Endodermal cell (in vitro differentiated cells): ENCODE results near the gene SSU72. TPM values are rescaled to one million over a fixed set of nuclear protein-coding genes. Genes with fewer than 3 reads are reported as not detected.

Experiments used
- DNase-seq: peaks from one replicate; pipeline ENCODE4 v3.0.0-alpha.2; 2017
- H3K27ac ChIP-seq: 2 replicates; pipeline ENCODE4 v1.5.1; 2013; ENCODE audit warnings: mild to moderate bottlenecking, low read depth, low read length, moderate library complexity
- H3K27me3 ChIP-seq: 2 replicates; pipeline ENCODE4 v1.6.1; 2013; ENCODE audit warnings: mild to moderate bottlenecking, low read length, moderate library complexity; ENCODE audit not compliant: insufficient read depth, control insufficient read depth, poor library complexity, severe bottlenecking
- H3K36me3 ChIP-seq: 2 replicates; pipeline ENCODE4 v1.7.0; 2013; ENCODE audit warnings: mild to moderate bottlenecking, low read length, moderate library complexity; ENCODE audit not compliant: control insufficient read depth, insufficient read depth
- H3K4me1 ChIP-seq: one replicate; pipeline ENCODE4 v1.7.0; 2013; ENCODE audit warnings: low read length; ENCODE audit not compliant: control insufficient read depth, insufficient read depth
- H3K4me3 ChIP-seq: 2 replicates; pipeline ENCODE4 v1.5.1; 2013; ENCODE audit warnings: mild to moderate bottlenecking, low read length, moderate library complexity
- H3K9ac ChIP-seq: 2 replicates; pipeline ENCODE4 v1.6.1; 2013; ENCODE audit warnings: mild to moderate bottlenecking, low read length, moderate library complexity; ENCODE audit not compliant: poor library complexity, severe bottlenecking; ENCODE audit errors: extremely low read depth
- H3K9me3 ChIP-seq: 2 replicates; pipeline ENCODE4 v1.6.1; 2013; ENCODE audit warnings: mild to moderate bottlenecking, low read length, moderate library complexity; ENCODE audit not compliant: control insufficient read depth
- H3K27ac Mint-ChIP-seq: 2 replicates; pipeline ENCODE4 v1.8.0; 2020; ENCODE audit warnings: mixed read lengths
- H3K27me3 Mint-ChIP-seq: 2 replicates; pipeline ENCODE4 v1.8.0; 2021; ENCODE audit warnings: mild to moderate bottlenecking, mixed read lengths; ENCODE audit not compliant: insufficient read depth
- H3K36me3 Mint-ChIP-seq: 2 replicates; pipeline ENCODE4 v1.8.0; 2020; ENCODE audit warnings: low read depth, mixed read lengths
- H3K4me1 Mint-ChIP-seq: 2 replicates; pipeline ENCODE4 v1.8.0; 2020; ENCODE audit warnings: mixed read lengths
- H3K4me3 Mint-ChIP-seq: 2 replicates; pipeline ENCODE4 v1.8.0; 2020; ENCODE audit warnings: mild to moderate bottlenecking, moderate library complexity, mixed read lengths
- H3K9me3 Mint-ChIP-seq: 2 replicates; pipeline ENCODE4 v1.8.0; 2020; ENCODE audit warnings: mild to moderate bottlenecking, mixed read lengths
- CTCF ChIP-seq: fragments of 200-600 bp; sonication (generic); conservative IDR thresholded peaks from 2 replicates; pipeline ENCODE4 v1.5.0; 2021; ENCODE audit warnings: antibody characterized with exemption, mild to moderate bottlenecking
- WGBS, 2 experiments: methylation state at CpG; one replicate each; pipeline versions ENCODE4 v1.1.5 to v1.1.7; 2013; ENCODE audit warnings: missing lambda C conversion rate in 2 of 2, mixed read lengths in 1 of 2; ENCODE audit not compliant: insufficient coverage in 1 of 2, insufficient read length in 1 of 2; 5-methylcytosine and 5-hydroxymethylcytosine counted together
- total RNA-seq, 2 donors: library from RNA; stranded (reverse); fragmentation: NEBNext Ultra II Directional in 1 of 2; extraction: Animal tissue kit (Norgen Biotek cat#: 25700) in 1 of 2; gene quantifications; 2 replicates in 1 of 2; 3 replicates in 1 of 2; pipeline ENCODE4 v1.2.1, GENCODE V29; 2021

SSU72 gene
- total RNA-seq, 2 donors from 2014 or later = 133 to 138 TPM

GRCh38 chr1:1561801-1562470, 12.7 kb downstream of the SSU72 start:
- WGBS, 2 experiments = 96 to 97% methylated on average over 9 to 15 of the region's 15 CpGs
- H3K4me3 Mint-ChIP-seq = no peak overlapping the region
- no peaks in the 10 kb centered on the region for H3K4me1 ChIP-seq
- H3K27me3 Mint-ChIP-seq = no peaks in the 10 kb centered on the region
- no peak for TF ChIP-seq CTCF
- H3K4me3 ChIP-seq = no peak overlapping the region
- no peak overlapping the region for H3K9ac ChIP-seq
- no peak for DNase-seq
- peaks cover 1% of the 10 kb centered on the region for H3K9me3 Mint-ChIP-seq
- H3K9me3 ChIP-seq = peaks cover 6% of the 10 kb centered on the region
- H3K4me1 Mint-ChIP-seq = peaks cover 1% of the 10 kb centered on the region
- no peaks in the 10 kb centered on the region for H3K27me3 ChIP-seq
- no peak overlapping the region for H3K27ac ChIP-seq
- peak overlapping the region; percentile 58 for H3K27ac Mint-ChIP-seq
- H3K36me3 ChIP-seq = peaks cover 67% of the 10 kb centered on the region
- peaks cover 51% of the 10 kb centered on the region for H3K36me3 Mint-ChIP-seq

GRCh38 chr1:1560178-1560577, 14.5 kb downstream of the SSU72 start:
- 87 to 92% methylated on average over 3 to 9 of the region's 9 CpGs for WGBS, 2 experiments
- H3K27ac Mint-ChIP-seq = no peak overlapping the region

GRCh38 chr1:1559066-1559465, 15.6 kb downstream of the SSU72 start:
- Histone ChIP-seq H3K27me3 (no peaks in the 10 kb centered on the region), H3K9me3 (no peaks in the 10 kb centered on the region), H3K27ac (no peak overlapping the region), H3K4me1 (no peaks in the 10 kb centered on the region), H3K9ac (no peak overlapping the region), H3K36me3 (peaks cover 56% of the 10 kb centered on the region), H3K4me3 (no peak overlapping the region)
- Mint-ChIP-seq H3K27me3 (no peaks in the 10 kb centered on the region), H3K27ac (peak overlapping the region; percentile 40), H3K4me1 (peaks cover 1% of the 10 kb centered on the region), H3K4me3 (no peak overlapping the region), H3K9me3 (no peaks in the 10 kb centered on the region), H3K36me3 (peaks cover 30% of the 10 kb centered on the region)
- DNase-seq = no peak
- WGBS, 2 experiments = 91 to 95% methylated on average over 17 of the region's 17 CpGs
- TF ChIP-seq CTCF = no peak

More at GRCh38 chr1:1560178-1560577, 14.5 kb downstream of the SSU72 start:
- Mint-ChIP-seq H3K4me3 (no peak overlapping the region), H3K9me3 (peaks cover 1% of the 10 kb centered on the region), H3K27me3 (no peaks in the 10 kb centered on the region), H3K4me1 (peaks cover 1% of the 10 kb centered on the region), H3K36me3 (peaks cover 40% of the 10 kb centered on the region)
- TF ChIP-seq CTCF = no peak
- no peaks in the 10 kb centered on the region for H3K4me1 ChIP-seq
- DNase-seq = no peak
- no peaks in the 10 kb centered on the region for H3K27me3 ChIP-seq
- H3K9me3 ChIP-seq = no peaks in the 10 kb centered on the region
- peaks cover 61% of the 10 kb centered on the region for H3K36me3 ChIP-seq
- no peak overlapping the region for H3K27ac ChIP-seq
- H3K4me3 ChIP-seq = no peak overlapping the region
- H3K9ac ChIP-seq = no peak overlapping the region
